Activated T-cell treated with anti-CD3 and anti-CD28 coated beads for 48 hours (primary cell): ENCODE results near the gene TMEM254.
"Not testable (repeated sequence)": the region's sequence is repeated elsewhere in the genome, so short reads cannot be mapped to it uniquely, and the experiment has no call there.

Experiments used
- DNase-seq: peaks from one replicate; pipeline ENCODE4 v3.0.0-alpha.2; 2020; ENCODE audit warnings: low read depth

The TMEM254 gene

DNA sequence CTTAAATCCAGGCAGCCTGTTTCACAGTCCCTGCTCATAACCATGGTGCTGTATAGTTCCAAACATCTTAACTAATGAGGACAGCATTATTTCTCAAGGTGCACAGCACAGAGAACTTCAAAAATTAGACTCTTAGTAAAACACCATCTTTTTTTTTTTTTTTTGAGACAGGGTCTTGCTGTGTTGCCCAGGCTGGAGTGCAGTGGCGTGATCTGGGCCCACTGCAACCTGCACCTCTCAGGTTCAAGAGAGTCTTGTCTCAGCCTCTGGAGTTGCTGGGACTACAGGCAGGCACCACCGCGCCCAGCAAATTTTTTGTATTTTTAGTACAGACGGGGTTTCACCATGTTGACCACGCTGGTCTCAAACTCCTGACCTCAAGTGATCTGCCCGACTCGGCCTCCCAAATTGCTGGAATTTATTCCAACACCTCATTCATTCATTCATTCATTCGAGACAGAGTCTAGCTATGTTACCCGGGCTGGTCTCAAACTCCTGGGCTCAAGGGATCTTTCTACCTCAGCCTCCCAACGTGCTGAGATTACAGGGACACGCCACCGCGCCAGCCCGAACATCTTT lies 507 bp upstream of the TMEM254 start:
- no peak for DNase-seq

GRCh38 chr10:80079312-80079719 lies 851 bp downstream of the TMEM254 start:
- no peak for DNase-seq

- DNase-seq, result no peak
Measured at GRCh38 chr10:80081026-80081425, 2.6 kb downstream of the TMEM254 start.

GRCh38 chr10:80081801-80082750 lies 3.6 kb downstream of the TMEM254 start:
- DNase-seq, result no peak

DNA sequence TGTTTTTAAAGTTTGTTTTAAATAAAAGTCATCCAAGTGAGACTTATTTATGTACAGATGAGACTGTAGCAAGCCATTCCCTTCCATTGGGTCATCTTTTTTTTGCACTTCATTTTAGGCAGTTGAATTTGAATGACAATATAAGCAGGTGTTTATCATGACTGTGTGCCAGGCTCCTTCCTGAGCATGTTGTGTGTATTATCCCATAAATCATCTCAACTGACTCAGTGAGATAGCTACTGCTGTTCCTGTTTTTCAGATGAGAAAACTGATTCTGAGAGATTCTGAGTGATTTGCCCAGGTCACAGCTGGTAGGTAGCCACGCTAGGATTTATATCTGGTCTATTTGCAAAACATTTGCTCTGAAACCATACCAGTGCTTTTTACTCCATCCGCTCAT lies 11.7 kb downstream of the TMEM254 start:
- no peak for DNase-seq

DNA sequence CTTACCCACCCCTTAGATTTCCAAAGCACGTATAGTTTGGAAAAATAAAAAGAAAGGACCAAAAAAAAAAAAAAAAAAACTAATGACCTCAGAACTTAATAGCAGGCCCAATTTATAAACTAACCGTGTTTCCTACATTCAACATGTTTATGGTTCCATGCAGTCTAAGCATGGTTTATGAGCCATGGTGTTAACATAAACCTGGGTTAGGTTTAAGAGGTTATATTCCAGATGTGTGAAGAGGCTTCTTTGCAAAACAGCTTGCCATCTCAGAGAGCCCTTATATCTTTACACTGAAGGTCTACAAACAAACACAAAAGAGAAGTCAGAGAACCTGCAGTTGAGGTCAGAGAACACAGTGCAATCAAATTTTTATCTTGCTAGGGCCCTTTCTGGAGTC lies 15.8 kb downstream of the TMEM254 start:
- no peak for DNase-seq

GRCh38 chr10:80098272-80098671 lies 19.8 kb downstream of the TMEM254 start:
- DNase-seq, result not testable (repeated sequence)

DNA sequence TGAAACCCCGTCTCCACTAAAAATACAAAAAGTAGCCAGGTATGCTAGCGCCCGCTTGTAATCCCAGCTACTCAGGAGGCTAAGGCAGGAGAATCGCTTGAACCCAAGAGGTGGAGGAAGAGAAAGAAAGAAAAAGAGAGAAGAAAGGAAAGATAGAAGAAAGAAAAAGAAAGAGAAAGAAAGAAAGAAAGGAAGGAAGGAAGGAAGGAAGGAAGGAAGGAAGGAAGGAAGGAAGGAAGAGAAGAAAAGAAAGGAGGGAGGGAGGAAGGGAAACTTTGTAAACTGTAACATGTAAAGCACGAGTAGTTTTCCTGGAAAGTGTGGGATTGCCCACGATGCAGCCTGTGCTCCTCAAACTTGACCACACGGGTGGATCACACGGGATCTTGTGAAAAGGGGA lies 20.8 kb downstream of the TMEM254 start:
- not testable (repeated sequence) for DNase-seq

GRCh38 chr10:80100116-80100515 lies 21.7 kb downstream of the TMEM254 start:
- no peak for DNase-seq

GRCh38 chr10:80100861-80101695 lies 22.6 kb downstream of the TMEM254 start:
- no peak for DNase-seq

DNA sequence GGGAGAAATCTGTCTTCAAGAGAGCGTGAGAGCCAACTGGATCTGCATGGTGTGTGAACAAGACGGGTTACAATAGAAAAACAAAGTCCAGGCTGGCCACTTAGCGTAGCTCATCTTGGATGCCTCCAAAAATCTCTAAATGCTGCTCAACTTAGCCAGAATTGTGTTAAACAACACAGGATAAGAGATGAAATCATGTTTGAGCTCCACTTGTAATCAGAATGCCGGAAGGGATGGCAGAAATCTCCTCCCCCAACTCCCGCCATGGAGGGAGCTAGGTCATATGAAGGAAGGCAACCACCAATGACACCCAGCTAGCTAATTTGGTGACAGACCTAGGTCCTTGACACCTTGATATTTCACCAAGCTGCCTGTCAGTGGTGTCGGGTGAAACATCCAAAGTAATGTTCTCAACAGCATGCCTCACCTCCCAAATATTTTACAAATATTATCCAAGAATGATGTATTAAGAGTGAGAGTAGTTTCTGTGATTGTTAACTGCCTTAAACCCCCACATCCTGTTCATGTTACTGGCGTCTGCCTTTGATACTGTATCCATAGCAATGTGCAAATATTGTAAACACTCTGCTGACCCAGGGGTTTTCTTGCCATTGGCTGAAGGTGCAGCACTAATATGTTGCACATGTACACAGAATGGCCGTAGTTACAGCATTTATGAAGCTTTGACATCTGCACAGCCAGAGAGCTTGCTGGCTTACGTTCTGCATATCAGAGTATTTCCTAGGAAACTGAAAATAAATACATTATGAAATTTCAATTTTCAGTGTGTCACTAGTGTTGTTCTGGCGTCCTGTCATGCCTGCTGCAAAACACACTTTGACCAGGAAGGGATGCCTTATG lies 25.8 kb downstream of the TMEM254 start:
- DNase-seq, result no peak

DNA sequence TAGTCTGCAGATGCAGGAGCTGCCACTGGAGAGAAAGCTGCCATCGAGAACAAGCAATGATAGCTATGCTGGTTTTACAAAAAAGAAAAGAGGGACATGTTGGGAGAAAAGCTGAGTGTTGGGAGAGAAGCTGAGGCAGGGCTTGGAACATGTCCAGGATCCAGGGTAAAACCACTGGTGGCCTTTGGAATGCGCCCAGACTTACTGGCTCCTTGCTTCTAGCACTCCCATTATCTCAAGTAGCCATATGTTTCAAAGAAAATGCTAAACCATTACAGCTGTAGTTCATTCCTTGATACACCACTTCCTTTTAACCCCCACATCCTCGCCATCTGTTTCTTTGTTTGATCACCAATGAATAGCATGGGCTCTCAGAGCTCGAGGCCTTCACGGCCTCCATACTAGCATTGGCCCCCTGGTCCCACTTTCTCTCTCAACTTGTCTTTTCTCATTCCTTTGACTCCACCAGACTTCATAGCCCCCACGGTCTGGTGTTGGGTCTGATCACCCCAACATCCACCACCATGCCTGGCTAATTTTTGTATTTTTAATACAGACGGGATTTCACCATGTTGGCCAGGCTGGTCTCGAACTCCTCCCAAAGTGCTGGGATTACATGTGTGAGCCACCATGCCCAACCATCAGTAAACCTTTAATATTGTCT lies 30.2 kb downstream of the TMEM254 start:
- no peak for DNase-seq

- DNase-seq, result no peak
Measured at GRCh38 chr10:80110986-80111385, 32.5 kb downstream of the TMEM254 start.

GRCh38 chr10:80118669-80119068 lies 40.2 kb downstream of the TMEM254 start:
- no peak for DNase-seq

DNA sequence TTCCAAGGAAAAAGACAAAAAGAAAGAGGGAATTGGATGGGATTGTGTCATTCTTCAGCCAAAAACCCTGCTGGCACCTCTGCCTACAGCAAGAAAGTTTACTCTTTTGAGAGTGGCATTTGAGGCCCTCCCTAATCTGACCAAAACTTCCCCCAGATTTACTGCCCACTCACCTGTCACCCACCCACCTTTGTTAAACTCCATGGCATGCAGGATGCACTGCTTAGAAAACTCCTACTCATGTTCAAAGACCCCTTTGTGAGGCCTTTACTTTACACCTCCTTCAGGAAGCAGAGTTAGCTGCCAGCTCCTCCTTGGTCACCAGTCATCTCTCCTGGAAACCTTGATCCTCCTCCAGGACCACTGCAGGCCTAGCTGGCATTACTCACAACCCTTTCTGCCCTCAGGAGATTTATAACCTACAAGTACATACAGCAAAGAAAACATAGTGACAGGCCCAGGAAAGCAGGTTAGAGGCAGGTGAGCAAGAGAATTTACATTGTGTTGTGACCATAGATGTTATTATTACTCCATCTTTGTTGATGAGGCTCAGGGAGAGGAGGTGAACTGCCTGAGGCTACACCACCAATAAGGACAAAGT lies 43.7 kb downstream of the TMEM254 start:
- no peak for DNase-seq

DNA sequence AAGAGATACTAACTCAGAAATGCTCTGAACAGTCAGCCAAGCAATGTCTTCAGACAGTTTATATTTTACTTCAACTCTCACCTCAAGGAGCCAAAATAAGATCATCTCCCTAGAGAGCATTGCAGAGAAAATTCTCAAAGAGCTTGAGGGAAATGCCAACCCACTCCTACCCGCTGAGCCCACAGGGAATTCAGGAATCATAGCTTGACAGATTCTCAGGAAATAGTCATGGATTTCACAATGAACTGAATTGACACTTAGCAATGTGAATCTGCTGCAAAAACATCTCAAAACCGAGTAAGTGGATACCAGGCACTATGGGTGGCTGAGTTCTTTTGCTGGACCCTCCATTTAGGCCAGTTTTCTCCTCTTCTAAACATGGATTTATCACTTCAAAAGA lies 44.3 kb downstream of the TMEM254 start:
- no peak for DNase-seq

GRCh38 chr10:80126876-80127275 lies 48.4 kb downstream of the TMEM254 start:
- no peak for DNase-seq

DNA sequence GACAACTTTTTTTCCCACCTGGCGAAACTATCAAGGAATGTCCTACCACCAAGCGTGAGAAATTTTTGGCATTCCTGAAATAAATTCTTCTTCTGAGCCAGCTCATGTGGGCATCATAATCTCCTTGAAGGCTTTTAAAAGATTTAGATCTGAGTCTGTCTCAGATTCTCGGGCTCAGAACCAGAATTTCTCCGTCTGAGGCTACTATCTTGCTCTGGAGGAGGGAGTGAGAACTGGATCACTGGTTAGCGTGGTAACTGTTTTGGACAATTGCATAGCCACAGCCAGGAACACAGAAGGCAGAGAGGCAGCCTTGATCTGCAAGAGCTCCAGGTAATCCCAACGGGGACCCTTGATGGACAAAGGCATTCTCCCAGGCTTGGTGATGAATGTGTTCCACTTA lies 53.0 kb downstream of the TMEM254 start:
- no peak for DNase-seq

- no peak for DNase-seq
Measured at GRCh38 chr10:80132299-80133139, 54.1 kb downstream of the TMEM254 start, which contains the start of gene PLAC9. PLAC9 (plus strand) TSS chr10:80132730; CDS start chr10:80132763, 33 bp downstream.

DNA sequence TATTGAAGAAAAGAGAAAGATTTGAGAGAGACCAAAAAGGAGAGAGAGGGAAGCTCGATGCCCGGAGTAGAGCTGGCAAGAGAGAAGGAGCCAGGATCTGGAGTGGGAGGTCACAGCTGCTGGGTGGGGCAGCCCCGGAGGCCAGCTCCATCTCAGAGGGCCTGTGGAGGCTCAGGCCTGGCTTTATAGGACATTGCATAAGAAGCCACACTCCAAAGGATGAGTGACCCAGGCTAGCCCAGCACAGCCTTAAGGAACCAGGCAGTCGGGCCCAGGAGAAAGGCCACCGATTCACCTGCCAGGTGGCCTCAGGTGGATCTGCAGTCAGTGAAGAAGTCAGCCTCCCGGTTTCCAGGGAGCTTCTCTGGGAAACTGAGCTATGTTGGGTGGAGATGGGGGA lies 54.7 kb downstream of the TMEM254 start:
- DNase-seq, result no peak
